ENCODE measurements around the gene DHCR7.

Gene DHCR7

GRCh38 chr11:71406681-71407080 is 41.5 kb downstream of the DHCR7 start:
- DNase-seq = no peak

DNA sequence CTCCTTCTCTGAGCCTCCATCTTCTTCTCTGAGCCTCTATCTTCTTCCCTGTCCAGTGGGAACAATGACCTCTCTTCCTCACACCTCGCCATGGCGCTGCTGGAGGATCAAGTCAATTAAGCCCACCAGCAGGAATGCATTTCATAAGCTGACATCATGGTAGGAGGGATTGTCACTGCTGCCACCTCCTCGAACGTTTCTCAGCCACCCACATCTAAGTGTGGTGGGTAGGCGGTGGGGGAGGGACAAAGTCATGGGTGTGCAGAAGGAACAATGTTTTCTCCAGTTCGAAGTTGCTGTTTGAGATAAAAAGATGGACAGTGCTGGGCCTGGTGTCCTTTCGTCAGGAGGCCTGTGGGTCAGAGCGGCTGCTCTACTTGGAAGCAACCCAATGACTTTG is 44.0 kb downstream of the DHCR7 start:
- DNase-seq = no peak

DNA sequence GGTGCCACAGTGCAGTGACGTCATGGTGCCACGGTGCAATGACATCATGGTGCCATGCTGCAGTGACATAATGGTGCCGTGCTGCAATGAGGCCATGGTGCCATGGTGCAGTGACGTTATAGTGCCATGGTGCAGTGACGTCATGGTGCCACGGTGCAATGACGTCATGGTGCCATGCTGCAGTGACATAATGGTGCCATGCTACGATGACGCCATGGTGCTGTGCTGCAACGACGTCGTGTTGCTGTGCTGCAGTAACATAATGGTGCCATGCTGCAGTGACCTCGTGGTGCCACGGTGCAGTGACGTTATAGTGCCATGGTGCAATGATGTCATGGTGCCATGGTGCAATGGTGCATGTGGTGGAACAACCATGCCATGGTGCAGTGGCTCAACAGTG is 45.3 kb downstream of the DHCR7 start:
- DNase-seq = no peak

DNA sequence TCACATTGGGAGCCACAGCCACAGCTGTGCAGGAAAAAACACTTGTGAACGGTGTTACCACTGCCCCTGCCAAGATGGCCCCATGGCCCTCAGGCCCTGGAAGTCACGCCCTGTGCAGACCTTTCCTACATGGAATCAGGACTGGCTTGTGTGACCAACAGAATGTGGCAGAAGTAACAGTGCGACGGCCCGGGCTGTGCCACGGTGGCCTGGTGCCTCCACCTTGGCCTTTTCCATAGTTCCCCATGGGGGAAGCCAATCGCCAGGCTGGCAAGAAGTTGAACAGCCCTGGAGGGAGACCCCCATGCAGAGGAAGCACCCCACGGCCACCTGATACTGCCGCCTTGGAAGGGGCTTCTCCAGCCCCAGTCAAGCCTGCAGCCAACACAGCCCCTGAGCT is 48.0 kb downstream of the DHCR7 start:
- no peak for DNase-seq

DNA sequence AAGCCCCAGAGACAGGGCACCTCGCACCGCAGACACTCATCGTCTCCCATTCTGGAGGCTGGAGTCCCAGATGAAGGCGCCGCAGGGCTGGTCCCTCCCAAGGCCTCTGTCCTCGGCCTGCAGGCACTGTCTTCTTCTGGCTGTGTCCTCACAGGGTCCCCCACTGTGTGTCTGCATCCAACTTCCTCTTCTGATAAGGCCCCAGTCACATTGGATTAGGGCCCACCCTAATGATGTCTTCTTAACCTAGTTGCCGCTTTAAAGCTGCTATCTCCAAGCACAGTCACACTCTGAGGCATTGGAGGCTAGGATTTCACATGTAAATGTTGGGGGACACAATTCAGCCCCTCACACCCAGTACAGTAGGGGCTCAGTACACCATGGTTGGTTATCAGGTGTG is 48.9 kb downstream of the DHCR7 start:
- no peak for DNase-seq

- no peak for DNase-seq
Measured at GRCh38 chr11:71397961-71398360, 50.2 kb downstream of the DHCR7 start.

DNA sequence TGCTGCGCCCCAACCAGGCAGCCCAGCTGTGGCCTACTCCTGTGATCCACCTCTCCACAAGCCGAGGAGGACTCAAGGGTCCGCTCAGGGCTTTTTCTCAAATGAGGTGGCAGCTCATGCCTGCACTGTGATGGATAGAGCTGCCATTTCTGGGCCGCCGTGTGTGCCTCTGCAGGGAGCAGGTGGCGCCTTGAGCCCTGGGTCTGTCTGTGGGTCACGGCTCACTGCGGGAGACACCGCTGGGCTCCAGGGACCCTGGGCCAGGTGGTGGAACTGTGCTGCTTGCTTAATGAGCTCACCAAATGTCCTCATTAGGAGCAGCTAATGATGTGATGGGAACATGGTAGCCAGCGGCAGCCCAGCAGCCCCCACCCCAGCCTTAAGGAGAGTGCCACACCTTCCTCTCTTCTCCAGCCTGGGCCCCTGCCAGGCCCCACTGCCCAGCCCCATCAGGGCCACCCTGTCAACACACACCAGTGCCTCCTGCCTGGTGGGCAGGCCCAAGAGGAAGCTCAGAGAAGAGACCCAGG is 50.8 kb downstream of the DHCR7 start:
- no peak for DNase-seq

GRCh38 chr11:71396548-71397123 is 51.6 kb downstream of the DHCR7 start:
- no peak for DNase-seq

- no peak for DNase-seq
Measured at GRCh38 chr11:71395774-71396173, 52.4 kb downstream of the DHCR7 start.

- no peak for DNase-seq
Measured at GRCh38 chr11:71395263-71395560, 53.0 kb downstream of the DHCR7 start.

DNA sequence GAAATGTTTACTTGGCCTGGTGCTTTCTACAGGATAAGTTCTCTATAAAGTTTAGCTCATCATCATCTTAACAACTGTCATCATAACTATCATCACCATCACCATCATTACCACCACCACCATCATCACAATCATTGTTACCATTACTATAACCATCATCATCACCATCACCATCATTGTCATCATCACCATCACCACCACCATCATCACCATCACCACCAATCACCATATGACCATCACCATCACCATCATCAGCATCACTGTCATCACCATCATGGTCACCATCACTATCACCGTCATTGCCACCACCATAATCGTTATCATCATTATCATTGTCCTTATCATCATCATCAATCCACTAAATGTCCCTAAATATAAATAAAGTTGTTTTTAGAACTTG is 54.9 kb downstream of the DHCR7 start:
- no peak for DNase-seq

DNA sequence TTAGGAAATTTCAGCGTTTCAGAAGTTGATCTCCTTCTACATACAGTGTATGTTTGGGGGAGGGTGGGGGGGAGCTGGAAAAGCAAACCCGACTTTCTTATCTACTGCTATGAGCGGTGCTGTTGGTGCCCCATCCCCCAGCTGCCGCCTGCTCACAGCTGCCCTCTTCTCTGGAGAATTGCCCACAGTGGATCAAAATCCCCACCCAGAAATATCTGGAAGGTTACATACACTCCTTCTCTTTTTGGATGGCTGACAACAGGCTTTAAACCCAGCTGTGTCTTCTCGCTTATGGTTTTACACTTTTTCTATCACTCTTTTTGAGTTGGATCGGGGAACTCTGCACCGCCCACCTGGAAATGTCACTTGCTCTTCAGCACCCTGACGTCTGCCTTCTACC is 56.4 kb downstream of the DHCR7 start:
- no peak for DNase-seq

GRCh38 chr11:71391352-71391751 is 56.8 kb downstream of the DHCR7 start:
- DNase-seq = no peak

DNA sequence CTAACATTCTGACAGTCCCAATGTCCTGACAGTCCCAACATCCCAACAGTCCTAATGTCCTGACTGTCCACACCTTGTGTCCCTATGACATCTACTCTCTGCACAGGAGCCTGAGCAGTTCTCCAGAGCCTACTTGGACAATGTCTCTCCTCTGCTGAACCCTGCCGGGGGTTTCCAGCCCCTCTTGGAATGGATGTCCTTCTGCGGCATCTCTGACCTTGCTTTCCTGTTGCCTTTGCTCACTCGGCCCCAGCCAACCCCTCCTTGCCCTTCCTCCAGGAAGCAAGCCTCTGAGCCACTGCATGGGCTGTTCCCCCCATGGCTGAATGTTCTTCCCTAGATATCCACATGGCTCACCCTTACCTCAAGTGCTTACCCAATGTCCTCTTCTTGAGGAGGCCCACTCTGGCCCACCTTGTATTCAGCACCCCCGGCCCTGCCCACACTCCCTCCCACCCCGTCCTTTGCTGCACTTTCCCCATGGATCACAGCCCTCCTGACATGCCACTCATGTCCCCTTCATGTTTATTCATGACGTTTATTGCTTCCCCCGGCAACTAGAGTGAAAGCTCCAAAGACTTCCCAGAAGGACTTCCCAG is 59.5 kb downstream of the DHCR7 start:
- DNase-seq = no peak

GRCh38 chr11:71387784-71388636 is 60.2 kb downstream of the DHCR7 start:
- DNase-seq = no peak

GRCh38 chr11:71387200-71387599 is 61.0 kb downstream of the DHCR7 start:
- no peak for DNase-seq

GRCh38 chr11:71386202-71386601 is 62.0 kb downstream of the DHCR7 start:
- no peak for DNase-seq

GRCh38 chr11:71385091-71385490 is 63.1 kb downstream of the DHCR7 start:
- no peak for DNase-seq

GRCh38 chr11:71384561-71384960 is 63.6 kb downstream of the DHCR7 start:
- DNase-seq = no peak

All from activated CD4-positive, CD25-positive, alpha-beta regulatory T cell (primary cell).